Skeletal muscle cell (primary cell): ENCODE data around the gene TMEM141.
A peak's percentile ranks its signal among the peaks of the same experiment; 100 is the strongest.

ENCODE experiments used
- DNase-seq: peaks from one replicate; pipeline ENCODE4 v3.0.0-alpha.2; 2010; ENCODE audit warnings: low read depth
- H3K4me3 ChIP-seq: 2 replicates; pipeline ENCODE4 v1.5.1; 2011; ENCODE audit warnings: low read depth, mild to moderate bottlenecking, control low read depth, low read length, moderate library complexity

TMEM141 gene

DNA sequence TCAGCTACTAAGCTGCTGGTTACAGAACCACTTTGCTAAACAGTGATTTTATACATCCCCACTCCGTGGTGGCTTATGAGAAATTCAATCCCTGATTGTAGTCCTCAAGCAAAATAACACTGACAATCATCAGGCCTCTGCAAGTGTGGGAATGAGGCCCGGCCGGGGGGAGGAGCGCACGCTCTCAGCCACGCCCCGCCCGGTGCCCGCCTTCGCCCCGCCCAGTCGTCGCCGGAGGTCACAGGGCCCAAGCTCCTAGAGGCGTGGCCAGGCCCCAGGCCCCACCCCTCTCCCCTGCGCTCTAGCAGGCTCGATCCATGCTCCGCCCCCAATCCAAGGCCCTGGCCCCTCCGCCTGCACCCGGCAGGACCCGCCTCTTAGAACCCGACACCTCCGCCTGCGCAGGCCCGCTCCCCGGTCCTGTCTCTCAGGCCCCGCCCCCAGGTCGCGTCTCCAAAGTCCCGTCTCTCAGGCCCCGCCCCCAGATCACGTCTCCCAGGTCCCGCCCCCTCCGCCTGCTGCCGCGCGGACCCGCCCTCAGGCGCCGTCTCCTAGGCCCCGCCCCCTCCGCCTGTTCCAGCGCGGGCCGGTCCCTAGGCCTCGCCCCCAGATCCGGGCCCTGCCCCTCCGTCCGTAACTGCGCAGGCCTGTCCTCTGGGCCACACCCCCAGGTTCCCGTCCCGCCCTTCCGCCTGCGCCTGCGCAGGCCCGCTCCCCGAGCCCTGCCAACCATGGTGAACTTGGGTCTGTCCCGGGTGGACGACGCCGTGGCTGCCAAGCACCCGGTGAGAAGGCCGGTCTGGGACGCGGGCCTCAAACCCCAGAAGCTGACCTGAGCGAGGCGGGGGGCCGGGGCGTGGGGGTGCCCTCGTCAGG is at the start of gene TMEM141:
TSS of gene TMEM141 (plus strand) at position 705 of the 876 bp plus-strand sequence. CDS start at position 732, 27 bp downstream.
- peak; percentile 97 for DNase-seq
- peak within 1 kb of the TSS; percentile 91 for H3K4me3 ChIP-seq

DNA sequence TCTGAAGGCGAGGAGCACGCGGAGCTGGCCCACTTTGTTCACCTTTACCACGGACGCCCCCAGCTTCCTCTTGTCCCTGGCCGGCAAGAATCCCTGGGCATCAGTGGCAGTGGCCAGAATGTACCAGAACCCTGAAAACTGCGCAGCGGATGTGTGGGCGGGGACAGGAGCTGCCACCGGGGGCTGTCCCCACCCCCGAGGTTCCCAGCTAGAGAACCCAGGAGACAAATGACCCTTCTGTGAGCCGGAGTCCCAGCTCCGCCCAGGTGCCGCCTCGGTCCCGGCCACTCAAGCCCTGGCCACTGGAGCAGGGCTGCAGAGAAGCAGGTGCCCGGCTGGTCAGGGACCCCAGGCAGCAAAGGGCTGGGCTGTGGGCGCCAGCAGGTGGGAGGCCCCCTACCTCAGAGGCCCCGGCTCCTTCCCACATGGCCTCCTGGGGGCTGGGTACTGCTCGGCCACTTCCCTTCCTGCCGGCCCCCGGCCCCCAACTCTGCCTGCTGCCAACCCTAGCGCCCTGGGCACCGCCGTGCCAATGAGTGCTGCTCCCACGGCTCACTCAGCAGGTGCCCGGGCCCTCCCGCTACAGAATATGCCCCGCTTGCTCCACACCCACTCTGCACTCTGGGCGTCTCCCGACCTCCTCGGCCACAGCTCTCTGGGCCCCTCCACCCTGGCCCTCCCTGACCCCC is 49.1 kb upstream of the TMEM141 start:
- no peak overlapping the region for H3K4me3 ChIP-seq

DNA sequence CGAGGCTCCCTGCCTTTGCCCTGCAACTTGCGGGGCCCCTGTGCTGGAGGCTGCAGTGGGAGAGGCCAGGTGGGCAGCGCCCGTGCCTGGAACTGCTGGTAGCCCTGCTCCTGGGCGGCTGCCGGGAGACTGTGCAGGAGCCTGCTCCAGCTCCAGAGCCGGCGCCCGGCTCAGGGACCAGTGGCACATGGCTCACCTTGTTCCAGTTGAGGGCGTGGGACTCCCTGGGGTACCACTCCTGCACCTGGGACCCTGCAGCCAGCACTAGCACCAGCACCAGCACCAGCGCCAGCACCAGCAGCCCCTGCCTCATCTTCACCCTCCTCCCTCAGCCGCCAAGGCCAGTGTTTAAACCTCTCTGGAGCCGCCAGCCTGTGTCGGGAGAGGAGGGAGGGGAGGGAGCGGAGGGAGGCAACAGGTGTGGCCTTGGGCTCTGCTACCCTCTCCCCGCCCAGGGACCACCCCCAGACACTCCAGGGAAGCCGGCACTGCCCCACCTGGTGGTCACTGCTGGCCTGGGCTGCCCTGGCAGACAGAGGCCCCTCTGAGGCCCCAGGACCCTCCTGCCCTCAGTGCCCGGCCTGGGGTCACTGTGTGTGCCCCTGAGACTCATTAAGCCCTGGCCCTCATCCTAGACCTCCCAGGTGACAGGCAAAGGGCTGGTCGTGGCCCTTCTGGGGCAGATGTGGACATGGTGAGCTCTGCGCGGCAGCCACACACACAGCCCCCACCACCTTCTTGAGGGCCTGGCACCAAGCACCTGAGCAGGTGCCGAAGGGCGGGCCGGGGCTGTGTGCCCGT is 48.4 kb upstream of the TMEM141 start, which contains the start of gene LCN10:
TSS of gene LCN10 (minus strand) at position 350 of the 801 bp plus-strand sequence. CDS start at position 313, 37 bp downstream.
- no peak for DNase-seq
- H3K4me3 ChIP-seq, result no peak within 1 kb of the TSS

More for the DNA sequence above, 49.1 kb upstream of the TMEM141 start:
- no peak for DNase-seq

DNA sequence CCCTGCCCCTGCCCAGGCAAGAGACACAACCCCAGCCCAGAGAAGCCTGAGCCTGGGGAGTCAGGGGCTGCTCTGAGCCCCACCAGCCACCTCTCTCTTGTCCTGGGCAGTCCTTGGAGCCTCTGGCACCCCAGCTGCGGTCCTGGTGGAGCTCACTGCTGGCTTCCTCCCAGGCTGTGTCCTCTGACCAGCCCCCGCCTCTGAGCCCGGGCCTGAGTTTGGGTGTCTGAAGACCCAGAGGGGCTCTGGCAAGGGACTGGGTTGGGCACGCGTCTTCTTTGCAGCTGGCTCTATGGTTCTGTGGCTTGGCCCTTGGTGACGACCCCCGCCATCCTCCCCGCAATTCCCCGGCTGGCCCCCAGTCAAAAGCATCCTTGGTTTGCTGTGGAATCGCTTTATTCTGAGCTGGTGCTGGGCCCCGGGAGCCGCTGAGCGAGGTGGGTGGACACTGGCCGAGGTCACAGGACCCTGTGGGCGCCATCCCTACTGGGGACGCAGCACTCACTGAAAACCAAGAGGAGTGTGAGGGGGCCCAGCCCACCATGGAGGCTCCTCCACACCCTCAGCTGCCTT is 47.4 kb upstream of the TMEM141 start:
- H3K4me3 ChIP-seq, result no peak overlapping the region
- DNase-seq, result no peak

DNA sequence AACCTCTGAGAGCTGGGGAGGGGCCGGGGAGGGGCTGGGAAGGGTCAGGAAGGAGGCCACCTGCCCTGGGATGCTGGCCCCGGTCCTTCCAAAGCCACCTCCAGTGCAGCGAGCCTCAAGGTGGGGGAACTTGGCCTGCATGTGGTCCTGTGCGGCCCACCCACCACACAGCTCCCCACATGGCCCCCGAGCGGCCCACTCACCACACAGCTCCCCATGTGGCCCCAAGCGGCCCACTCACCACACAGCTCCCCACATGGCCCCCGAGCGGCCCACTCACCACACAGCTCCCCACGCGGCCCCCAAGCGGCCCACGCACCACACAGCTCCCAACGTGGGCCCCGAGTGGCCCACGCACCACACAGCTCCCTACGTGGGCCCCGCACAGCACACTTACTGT is 46.4 kb upstream of the TMEM141 start:
- H3K4me3 ChIP-seq, result no peak overlapping the region
- no peak for DNase-seq

DNA sequence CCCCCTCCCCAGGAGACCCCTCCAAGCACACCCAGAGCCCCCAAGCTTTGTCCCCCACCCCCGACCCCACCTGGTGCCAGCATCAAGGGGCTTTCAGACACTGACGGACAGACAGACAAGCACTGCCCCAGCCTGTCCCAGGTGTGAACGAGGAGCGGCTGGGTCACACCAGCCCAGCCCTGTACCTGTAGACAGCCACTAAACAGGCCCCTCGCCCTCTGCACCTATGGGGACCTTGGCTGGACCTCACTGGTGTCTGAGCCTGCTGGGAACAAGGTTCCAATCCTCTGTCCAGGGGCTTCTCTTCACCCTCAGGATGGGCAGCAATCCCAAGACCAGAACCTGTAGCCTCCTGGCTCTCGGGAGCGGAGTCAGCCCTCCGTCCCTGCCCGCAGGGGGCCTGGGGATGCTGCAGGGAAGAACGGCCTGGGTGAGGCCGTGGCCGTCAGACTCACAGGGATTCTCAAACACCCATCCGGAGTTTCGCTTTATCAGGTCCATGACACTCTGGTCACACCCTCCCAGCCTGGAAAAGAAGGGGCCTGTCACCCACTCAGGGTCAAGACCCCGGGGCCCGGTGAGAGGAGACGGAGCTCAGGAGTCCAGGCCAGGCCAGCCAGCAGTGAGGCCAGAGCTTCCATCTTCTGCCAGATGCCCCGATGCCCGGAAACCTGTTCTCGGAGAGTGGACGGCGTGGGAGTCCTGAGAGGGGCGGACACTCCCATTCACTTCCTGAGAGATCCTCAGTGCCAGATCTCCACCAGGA is 45.6 kb upstream of the TMEM141 start:
- no peak for DNase-seq
- no peak overlapping the region for H3K4me3 ChIP-seq

DNA sequence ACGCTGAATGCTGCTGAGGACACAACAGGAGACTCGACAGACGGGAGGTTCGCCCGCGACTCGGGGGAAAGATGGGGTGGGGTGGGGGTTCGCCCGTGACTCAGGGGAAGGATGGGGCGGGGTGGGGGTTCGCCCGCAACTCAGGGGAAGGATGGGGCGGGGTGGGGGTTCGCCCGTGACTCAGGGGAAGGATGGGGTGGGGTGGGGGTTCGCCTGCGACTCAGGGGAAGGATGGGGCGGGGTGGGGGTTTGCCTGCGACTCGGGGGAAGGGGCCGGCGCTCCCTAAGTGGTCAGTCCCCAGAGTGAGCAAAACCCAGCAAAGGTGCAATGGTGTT is 45.0 kb upstream of the TMEM141 start:
- no peak for DNase-seq

DNA sequence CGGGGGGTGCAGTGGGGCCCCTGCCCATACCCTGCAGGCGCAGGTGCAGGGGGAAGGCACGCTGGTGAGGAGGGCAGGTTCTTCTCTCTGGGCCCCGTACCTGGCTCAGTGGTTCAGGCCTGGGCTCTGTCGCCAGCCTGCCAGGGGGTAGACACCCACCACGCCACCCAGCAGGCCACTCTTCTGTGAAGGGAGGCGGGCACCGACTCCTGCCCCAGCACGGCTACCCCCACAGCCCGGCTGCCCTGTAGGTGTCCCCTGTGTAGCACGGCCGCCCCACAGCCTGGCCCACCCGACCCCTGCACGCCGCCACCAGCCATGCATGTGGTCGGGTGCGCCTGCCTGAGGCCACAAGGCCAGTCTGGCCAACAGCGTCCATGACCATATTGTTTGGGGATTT is 44.5 kb upstream of the TMEM141 start:
- H3K4me3 ChIP-seq, result no peak overlapping the region
- DNase-seq, result no peak

More for the DNA sequence above, 45.0 kb upstream of the TMEM141 start:
- no peak overlapping the region for H3K4me3 ChIP-seq

DNA sequence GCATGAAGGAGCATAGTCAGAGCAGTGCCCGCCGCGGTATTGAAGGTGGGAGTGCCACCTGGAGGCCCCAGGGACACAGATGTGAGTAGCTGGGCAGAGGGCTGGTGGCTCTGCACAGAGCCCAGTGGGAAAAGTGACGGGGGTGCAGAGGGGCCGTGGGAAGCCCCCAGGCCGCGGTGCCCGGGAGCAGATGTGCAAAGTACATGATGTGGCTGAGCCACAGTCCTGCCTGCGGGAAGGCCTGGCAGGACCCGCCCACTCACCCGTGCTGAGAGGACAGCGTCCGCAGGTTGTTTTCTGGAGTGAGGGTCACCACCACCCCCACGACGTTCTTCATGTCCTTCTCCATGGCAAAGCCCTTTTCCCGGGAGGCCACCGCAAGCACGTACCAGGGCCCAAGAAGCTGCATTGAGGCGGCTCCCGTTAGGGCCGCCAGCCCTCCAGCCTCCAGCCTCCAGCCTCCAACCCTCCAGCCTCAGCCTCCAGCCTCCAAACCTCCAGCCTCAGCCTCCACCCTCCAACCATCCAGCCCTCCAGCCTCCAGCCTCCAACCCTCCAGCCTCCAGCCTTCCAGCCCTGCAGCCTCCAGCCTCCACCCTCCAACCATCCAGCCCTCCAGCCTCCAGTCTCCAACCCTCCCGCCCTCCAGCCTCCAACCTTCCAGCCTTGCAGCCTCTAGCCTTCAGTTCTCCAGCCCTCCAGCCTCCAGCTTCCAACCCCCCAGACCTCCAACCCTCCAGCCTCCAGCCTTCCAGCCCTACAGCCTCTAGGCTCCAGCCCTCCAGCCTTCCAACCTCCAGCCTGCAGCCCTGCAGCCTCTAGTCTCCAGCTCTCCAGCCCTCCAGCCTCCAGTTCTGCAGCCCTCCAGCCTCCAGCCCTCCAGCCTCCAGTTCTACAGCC is 43.7 kb upstream of the TMEM141 start:
- DNase-seq, result no peak
- H3K4me3 ChIP-seq, result no peak overlapping the region

DNA sequence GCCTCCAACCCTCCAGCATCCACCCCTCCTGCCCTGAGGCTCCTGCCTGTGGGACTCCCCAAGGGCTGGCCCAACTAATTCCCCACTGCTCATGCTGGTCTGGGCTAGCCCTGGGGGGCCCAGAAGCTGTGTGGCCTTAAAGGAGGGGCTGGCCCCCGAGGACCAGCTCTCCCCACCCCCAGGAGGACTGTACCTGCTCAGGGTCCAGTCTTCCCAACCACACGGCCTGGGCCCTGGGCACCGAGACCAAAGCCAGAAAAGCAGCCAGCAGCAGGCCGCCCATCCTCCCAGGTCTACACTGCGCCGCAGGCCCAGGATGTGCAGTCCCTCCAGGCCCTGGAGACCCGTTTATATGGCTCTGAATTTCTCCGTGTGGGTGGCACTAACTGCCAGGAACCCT is 42.9 kb upstream of the TMEM141 start, which contains the start of gene LCN6:
TSS of gene LCN6 (minus strand) at position 325 of the 400 bp plus-strand sequence. CDS start at position 283, 42 bp downstream.
- no peak within 1 kb of the TSS for H3K4me3 ChIP-seq
- no peak for DNase-seq

DNA sequence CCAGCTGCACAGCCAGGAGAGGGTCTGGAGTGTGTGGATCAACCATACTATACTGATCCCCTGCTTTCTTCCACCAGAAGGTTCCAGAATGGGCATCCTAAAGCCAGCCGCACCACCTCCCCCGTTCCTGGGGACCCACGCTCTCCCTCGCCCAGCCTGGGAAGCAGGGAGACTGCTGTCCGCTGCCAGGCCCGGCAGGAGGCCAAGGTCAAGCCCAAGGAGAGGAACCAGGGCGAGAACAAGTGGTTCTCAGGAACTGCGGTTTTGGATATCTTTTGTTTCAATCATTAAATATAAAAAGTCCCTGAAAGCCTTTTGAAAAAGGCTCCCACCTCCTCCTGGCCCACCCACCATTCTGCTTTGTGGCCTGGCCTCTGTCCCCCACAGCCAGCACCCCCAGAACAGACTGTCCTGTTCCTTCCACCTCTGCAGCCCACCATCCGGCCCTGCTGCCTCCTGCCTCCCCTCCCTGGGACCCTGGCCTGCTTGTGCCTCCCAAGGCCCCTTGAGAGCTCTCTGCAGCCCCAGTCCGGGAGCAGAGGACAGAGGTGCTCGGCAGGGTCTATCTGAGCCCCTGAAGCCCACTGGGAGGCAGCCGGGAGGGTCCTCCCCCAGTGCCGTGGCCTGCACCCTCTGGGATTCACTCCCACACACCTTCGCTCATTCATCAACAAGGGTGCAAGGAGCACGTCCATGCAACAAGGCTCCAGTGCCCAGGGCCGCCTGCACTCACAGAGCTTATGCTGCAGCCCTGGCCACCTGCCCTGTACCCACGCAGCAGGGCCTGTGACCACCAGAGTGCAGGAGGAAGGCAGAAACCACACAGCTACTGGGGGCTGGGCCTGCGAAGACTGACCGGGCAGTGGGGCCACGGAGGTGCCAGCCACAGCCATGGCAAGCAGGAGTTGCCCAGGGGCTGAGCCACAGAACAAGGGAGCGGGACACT is 42.2 kb upstream of the TMEM141 start:
- DNase-seq, result no peak
- H3K4me3 ChIP-seq, result no peak overlapping the region

DNA sequence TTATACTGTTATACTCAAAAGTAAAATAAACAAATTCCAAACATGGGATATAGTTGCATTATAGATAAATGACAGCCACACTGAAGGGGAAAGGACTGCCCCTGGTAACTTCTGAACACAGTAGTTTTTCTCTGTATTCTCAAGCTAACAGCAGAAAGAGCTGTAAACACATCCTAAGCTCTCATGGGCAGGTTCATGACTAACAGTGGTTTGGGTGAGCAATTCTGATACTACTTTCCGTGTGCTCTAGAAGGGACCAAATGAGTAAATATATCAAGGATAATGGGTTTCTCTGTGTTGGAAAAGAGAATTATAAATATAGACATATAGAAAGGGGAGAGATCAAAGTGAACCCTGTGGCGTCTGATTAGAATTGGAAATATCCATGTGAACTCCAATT is 40.6 kb upstream of the TMEM141 start:
- H3K4me3 ChIP-seq, result no peak overlapping the region
- no peak for DNase-seq

DNA sequence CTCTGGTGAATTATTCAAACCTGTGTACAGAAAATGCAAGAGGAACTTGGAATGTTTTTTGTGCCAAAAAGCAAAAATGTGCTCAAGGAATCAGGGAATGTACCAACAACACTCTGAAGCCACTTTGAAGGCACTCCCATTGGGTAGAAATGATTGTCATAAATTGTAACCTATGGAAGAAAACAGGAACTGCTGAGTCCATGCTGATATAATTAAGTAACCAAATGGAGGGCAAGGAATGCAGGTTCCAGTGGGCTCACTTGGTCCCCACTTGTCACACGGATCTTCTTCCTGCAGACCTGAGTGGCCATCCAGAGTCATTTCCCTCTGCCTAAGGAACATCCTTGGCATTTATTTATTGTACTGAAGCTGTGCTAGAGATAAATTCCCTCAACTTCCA is 39.9 kb upstream of the TMEM141 start:
- H3K4me3 ChIP-seq, result no peak overlapping the region
- DNase-seq, result no peak

DNA sequence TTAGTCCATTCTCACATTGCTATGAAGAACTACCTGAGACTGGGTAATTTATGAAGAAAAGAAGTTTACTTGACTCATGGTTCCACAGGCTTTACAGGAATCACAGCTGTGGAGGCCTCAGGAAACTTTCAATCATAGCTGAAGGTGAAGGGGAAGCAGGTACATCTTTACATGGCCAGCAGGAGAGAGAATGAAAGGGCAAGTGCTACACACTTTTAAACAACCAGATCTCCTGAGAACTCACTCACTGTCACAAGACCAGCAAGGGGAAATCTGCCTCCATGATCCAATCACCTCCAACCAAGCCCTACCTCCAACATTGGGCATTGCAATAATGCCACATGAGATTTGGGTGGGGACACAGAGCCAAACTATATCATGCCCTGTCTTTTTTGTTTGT is 39.3 kb upstream of the TMEM141 start:
- no peak overlapping the region for H3K4me3 ChIP-seq
- DNase-seq, result no peak

DNA sequence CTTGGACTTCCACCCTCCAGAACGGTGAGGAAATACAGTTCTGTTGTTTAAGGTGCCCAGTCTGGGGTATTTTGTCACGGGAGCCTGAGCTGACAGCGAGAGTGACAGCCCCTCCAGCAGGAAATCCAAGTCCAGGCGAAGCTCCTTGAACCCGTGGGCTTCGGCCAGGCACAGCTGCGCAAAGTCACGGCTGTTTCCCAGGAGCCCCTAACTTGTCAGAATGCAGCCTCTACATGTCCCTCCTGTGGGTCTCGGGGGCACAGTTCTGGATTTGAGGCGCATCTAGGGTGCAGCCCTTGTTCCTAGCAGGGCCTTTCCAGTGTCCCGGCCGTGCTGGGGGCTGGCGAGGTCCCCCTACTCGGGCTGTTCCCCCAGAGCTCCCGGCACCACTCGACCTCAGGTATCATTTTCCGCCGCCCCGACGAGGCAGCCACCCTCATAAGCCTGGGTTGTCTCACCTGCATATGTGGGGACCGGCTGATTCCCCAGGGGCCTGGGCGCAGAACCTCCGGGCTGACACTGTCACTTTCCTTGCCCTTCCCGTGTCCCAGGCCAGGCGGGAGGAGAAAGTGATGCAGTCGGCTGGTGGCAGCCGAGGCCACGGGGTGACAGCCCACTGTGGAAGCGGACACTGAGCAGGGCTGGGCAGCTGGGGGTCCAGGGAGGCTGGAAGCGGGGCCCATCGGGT is 37.6 kb upstream of the TMEM141 start:
- no peak for DNase-seq
- H3K4me3 ChIP-seq, result no peak overlapping the region

DNA sequence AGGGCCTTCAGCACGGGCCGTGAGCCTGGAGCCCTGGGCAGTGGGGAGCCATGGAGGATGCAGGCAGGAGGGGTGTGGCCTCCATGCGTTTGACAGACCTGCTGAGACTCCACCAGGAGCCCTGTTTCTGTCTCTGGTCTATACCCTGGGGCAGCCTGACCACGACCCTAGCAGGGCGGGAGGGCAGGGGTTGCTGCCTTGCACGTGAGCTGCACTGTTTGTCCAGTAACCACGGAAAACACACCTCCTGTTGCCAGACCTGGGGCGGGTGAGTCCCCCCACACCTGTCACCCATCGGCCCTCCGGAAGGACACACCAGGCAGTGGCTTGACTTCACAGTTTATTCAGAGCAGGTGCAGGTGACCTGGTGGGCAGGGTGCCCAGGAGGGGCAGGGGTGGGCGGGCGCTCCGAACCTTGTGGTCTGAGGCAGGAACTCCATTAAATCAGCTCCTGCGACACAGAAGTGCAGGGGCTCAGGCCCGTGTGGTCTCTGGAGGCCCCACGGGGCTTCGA is 37.0 kb upstream of the TMEM141 start:
- H3K4me3 ChIP-seq, result no peak overlapping the region
- no peak for DNase-seq
